HG03575 (cell line): Measurements from ENCODE around the gene DBP.

Experiments used
- ATAC-seq: cut with Tn5 transposase; IDR thresholded peaks from one replicate; pipeline ENCODE4 v1.9.1; 2021; ENCODE audit not compliant: unreplicated experiment, insufficient number of reproducible peaks, low FRiP score; ENCODE audit errors: extremely low read depth

Gene DBP

GRCh38 chr19:48616491-48617056 is 20.6 kb downstream of the DBP start:
- ATAC-seq, result no peak

GRCh38 chr19:48616041-48616436 is 21.1 kb downstream of the DBP start:
- no peak for ATAC-seq

GRCh38 chr19:48615231-48616040 is 21.7 kb downstream of the DBP start:
- ATAC-seq, result no peak

GRCh38 chr19:48614436-48615230 is 22.5 kb downstream of the DBP start, which contains the start of gene FAM83E:
Gene FAM83E, minus strand, starts transcription at chr19:48615076. Its CDS starts 1,704 bp downstream, at chr19:48613372.
- no peak for ATAC-seq

- ATAC-seq, result no peak
These were observed 23.2 kb downstream of the DBP start for GRCh38 chr19:48613852-48614435.

- no peak for ATAC-seq
These were observed 23.9 kb downstream of the DBP start for GRCh38 chr19:48613024-48613851.

- no peak for ATAC-seq
These were observed 25.3 kb downstream of the DBP start for GRCh38 chr19:48611872-48612271.

- ATAC-seq, result no peak
These were observed 27.5 kb downstream of the DBP start for GRCh38 chr19:48609571-48610108.

- no peak for ATAC-seq
These were observed 28.3 kb downstream of the DBP start for GRCh38 chr19:48608798-48609263.

GRCh38 chr19:48607359-48607755 is 29.8 kb downstream of the DBP start:
- no peak for ATAC-seq

GRCh38 chr19:48606463-48607358 is 30.5 kb downstream of the DBP start, which contains the start of gene SPACA4:
Gene SPACA4, plus strand, starts transcription at chr19:48606742. Its CDS starts 237 bp downstream, at chr19:48606979.
- ATAC-seq, result no peak

- no peak for ATAC-seq
These were observed 33.3 kb downstream of the DBP start for GRCh38 chr19:48603850-48604249.

- no peak for ATAC-seq
These were observed 33.7 kb downstream of the DBP start for GRCh38 chr19:48603449-48603848.

GRCh38 chr19:48603001-48603400 is 34.2 kb downstream of the DBP start:
- ATAC-seq, result no peak

GRCh38 chr19:48600679-48601417 is 36.3 kb downstream of the DBP start:
- ATAC-seq, result no peak

- no peak for ATAC-seq
These were observed 38.0 kb downstream of the DBP start for GRCh38 chr19:48598996-48599700.
